HCT116 (cell line): ENCODE results near the gene PLEKHA6. TPM values are rescaled to one million over a fixed set of nuclear protein-coding genes. Genes with fewer than 3 reads are reported as not detected.

Experiments used
- ATAC-seq: fragments of 200-7000 bp; cut with Tn5 transposase; 2 replicates; pipeline ENCODE4 v1.9.1; 2020; ENCODE audit warnings: mild to moderate bottlenecking, moderate library complexity
- BruUV-seq: library from RNA; stranded (reverse); fragments of 400-500 nt; replicated peaks from 2 replicates; lab custom pipeline; 2021; lab: Mats Ljungman, UMichigan
- CTCF ChIA-PET: fragments of 300-600 bp; sonication (Branson Sonifier 250); formaldehyde crosslinking; loops from one replicate; lab custom pipeline; 2021; ENCODE audit warnings: antibody characterized with exemption; lab: Charles Lee
- POLR2A ChIA-PET: fragments of 300-600, 350-600 bp; sonication (Branson Sonifier 250); formaldehyde crosslinking; loops from one replicate; lab custom pipeline; 2021; ENCODE audit warnings: antibody characterized with exemption; lab: Charles Lee
- RAD21 ChIA-PET, 2 experiments: fragments of 300-600 bp; sonication (Branson Sonifier 250); formaldehyde crosslinking; loops; one replicate each; lab custom pipeline; 2023; ENCODE audit warnings: low total read pairs in 2 of 2; ENCODE audit not compliant: uncharacterized antibody in 2 of 2, unreplicated experiment in 2 of 2, low non-redundant PET in 1 of 2; lab: Charles Lee
- DNase-seq: peaks from one replicate; pipeline ENCODE4 v3.0.0-alpha.2; 2010; ENCODE audit warnings: low read depth, low spot score
- H2AFZ ChIP-seq: fragments of 200-600 bp; shearing (Covaris generic), sonication (generic); 2 replicates; pipeline ENCODE4 v1.6.1; 2017; ENCODE audit warnings: low read depth, mixed run types, mixed read lengths, antibody characterized with exemption, low read length; ENCODE audit not compliant: poor library complexity, severe bottlenecking
- H3K27ac ChIP-seq: 2 replicates; pipeline ENCODE4 v1.5.1; 2012; ENCODE audit warnings: low read depth, low read length
- H3K27me3 ChIP-seq: fragments of 200-600 bp; sonication (generic); 2 replicates; pipeline ENCODE4 v1.6.1; 2016; ENCODE audit warnings: mixed run types, low read length, mixed read lengths; ENCODE audit not compliant: insufficient read depth
- H3K36me3 ChIP-seq, 2 experiments: fragments of 200-500 bp in 1 of 2; fragments of 200-600 bp in 1 of 2; sonication (Bioruptor generic) in 1 of 2; sonication (generic) in 1 of 2; 2 replicates each; pipeline versions ENCODE4 v1.5.1 to v1.6.1; 2014 to 2016; ENCODE audit warnings: low read length in 2 of 2, inconsistent platforms in 1 of 2, mixed read lengths in 1 of 2, mixed run types in 1 of 2; ENCODE audit not compliant: insufficient read depth in 2 of 2, control insufficient read depth in 1 of 2
- H3K4me1 ChIP-seq, 2 experiments: fragments of 200-600 bp in 1 of 2; sonication (generic) in 1 of 2; 2 replicates each; pipeline versions ENCODE4 v1.5.1 to v1.6.1; 2012 to 2017; ENCODE audit warnings: low read length in 2 of 2, inconsistent platforms in 1 of 2, mild to moderate bottlenecking in 1 of 2, mixed read lengths in 1 of 2, mixed run types in 1 of 2, moderate library complexity in 1 of 2; ENCODE audit not compliant: insufficient read depth in 2 of 2, control insufficient read depth in 1 of 2
- H3K4me2 ChIP-seq: fragments of 200-600 bp; sonication (generic); 2 replicates; pipeline ENCODE4 v1.6.1; 2017; ENCODE audit warnings: mixed run types, low read length, mixed read lengths
- H3K4me3 ChIP-seq, 2 experiments: fragments of 200-600 bp in 1 of 2; sonication (generic) in 1 of 2; replicated peaks in 1 of 2; 2 replicates each; pipeline ENCODE4 v1.5.1; 2011 to 2016; ENCODE audit warnings: low read length in 2 of 2, control low read depth in 1 of 2, low read depth in 1 of 2, mild to moderate bottlenecking in 1 of 2, mixed read lengths in 1 of 2, mixed run types in 1 of 2
- H3K79me2 ChIP-seq: fragments of 200-600 bp; sonication (generic); 2 replicates; pipeline ENCODE4 v1.6.1; 2017; ENCODE audit warnings: mild to moderate bottlenecking, mixed run types, low read length, moderate library complexity, mixed read lengths; ENCODE audit not compliant: insufficient read depth
- H3K9ac ChIP-seq: fragments of 200-600 bp; sonication (generic); 2 replicates; pipeline ENCODE4 v1.6.1; 2016; ENCODE audit warnings: low read length, mixed read lengths
- H3K9me2 ChIP-seq: fragments of 200-600 bp; sonication (generic), shearing (Covaris generic); 2 replicates; pipeline ENCODE4 v1.6.1; 2017; ENCODE audit warnings: mixed run types, mild to moderate bottlenecking, moderate library complexity; ENCODE audit not compliant: insufficient read depth
- H3K9me3 ChIP-seq, 2 experiments: fragments of 200-500 bp in 1 of 2; fragments of 200-600 bp in 1 of 2; sonication (Bioruptor generic) in 1 of 2; sonication (generic) in 1 of 2; 2 replicates each; pipeline ENCODE4 v1.6.1; 2014 to 2017; ENCODE audit warnings: low read length in 2 of 2, mixed read lengths in 2 of 2, inconsistent platforms in 1 of 2, low read depth in 1 of 2, mild to moderate bottlenecking in 1 of 2, mixed run types in 1 of 2, moderate library complexity in 1 of 2; ENCODE audit not compliant: control insufficient read depth in 1 of 2, insufficient read depth in 1 of 2
- H4K20me1 ChIP-seq: fragments of 200-600 bp; sonication (generic), shearing (Covaris generic); 2 replicates; pipeline ENCODE4 v1.6.1; 2017; ENCODE audit warnings: mixed run types, mild to moderate bottlenecking, moderate library complexity; ENCODE audit not compliant: insufficient read depth
- EGR1 ChIP-seq: IDR thresholded peaks from 2 replicates; pipeline ENCODE4 v1.6.1; 2012; ENCODE audit warnings: low read depth
- EZH2 ChIP-seq: fragments of 200-600 bp; sonication (generic); IDR thresholded peaks from 2 replicates; pipeline ENCODE4 v1.6.1; 2017; ENCODE audit warnings: antibody characterized with exemption, mixed run types
- FOSL1 ChIP-seq: IDR thresholded peaks from 2 replicates; pipeline ENCODE4 v1.6.1; 2012; ENCODE audit warnings: low read depth
- JUND ChIP-seq: IDR thresholded peaks from 2 replicates; pipeline ENCODE4 v1.6.1; 2012
- SIN3A ChIP-seq: IDR thresholded peaks from 2 replicates; pipeline ENCODE4 v1.6.1; 2012; ENCODE audit warnings: low read depth
- SP1 ChIP-seq: IDR thresholded peaks from 2 replicates; pipeline ENCODE4 v1.6.1; 2012; ENCODE audit warnings: low read depth
- SRF ChIP-seq: IDR thresholded peaks from 2 replicates; pipeline ENCODE4 v1.6.1; 2012; ENCODE audit warnings: low read depth
- YY1 ChIP-seq: IDR thresholded peaks from 2 replicates; pipeline ENCODE4 v1.6.1; 2011; ENCODE audit warnings: low read length, low read depth, moderate library complexity, mild to moderate bottlenecking; ENCODE audit not compliant: insufficient replicate concordance; ENCODE audit errors: extremely low read depth
- ZNF274 ChIP-seq: fragments of 200-500 bp; sonication (Bioruptor generic); IDR thresholded peaks from 2 replicates; pipeline ENCODE4 v1.6.1; 2014; ENCODE audit warnings: mild to moderate bottlenecking, low read depth, low read length, inconsistent platforms
- intact Hi-C: fragments of 100-400 bp; cut with micrococcal nuclease; formaldehyde crosslinking; loops from 2 replicates; pipeline ENCODE4 v1.10.0; 2022
- total RNA-seq: library from RNA; stranded (reverse); gene quantifications from one replicate; pipeline ENCODE4 v1.2.1, GENCODE V29; 2021; ENCODE audit not compliant: unreplicated experiment
- TF ChIP-seq, protein P1 (sequence below): IDR thresholded peaks from 2 replicates; pipeline ENCODE4 v1.6.1; 2012
- TF ChIP-seq, protein P2 (sequence below): IDR thresholded peaks from 2 replicates; pipeline ENCODE4 v1.6.1; 2012; ENCODE audit warnings: low read depth
- TF ChIP-seq, protein P3 (sequence below): IDR thresholded peaks from 2 replicates; pipeline ENCODE4 v1.6.1; 2011; ENCODE audit warnings: mild to moderate bottlenecking, low read length, moderate library complexity; ENCODE audit not compliant: insufficient replicate concordance; ENCODE audit errors: extremely low read depth

The PLEKHA6 gene
- total RNA-seq, 1 experiment from 2014 or later, result 13.1 TPM

DNA sequence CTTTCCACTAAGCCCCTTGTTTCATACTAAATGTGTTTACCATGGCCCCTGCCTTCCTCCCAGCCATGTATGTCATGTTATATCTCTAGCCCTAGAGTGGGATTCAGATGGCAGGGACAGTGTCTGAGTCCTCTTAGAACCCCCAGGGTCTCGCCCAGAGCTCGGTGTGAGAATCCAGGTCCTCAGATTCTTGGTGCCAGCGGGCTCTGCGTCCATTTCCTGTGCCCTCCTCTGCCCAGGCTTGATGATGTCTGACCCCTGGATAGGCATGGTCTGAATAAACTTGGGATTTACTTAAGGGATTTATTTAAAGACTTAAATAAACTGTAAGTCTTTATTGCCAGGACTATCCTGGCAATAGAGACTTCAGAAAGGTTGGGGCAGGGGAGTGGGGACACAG lies 157.2 kb downstream of the PLEKHA6 start:
- BruUV-seq, result no TSS peak

More for the DNA sequence above, 157.2 kb downstream of the PLEKHA6 start:
- Histone ChIP-seq H3K36me3 (no peaks in the 10 kb centered on the region), H3K79me2 (0 out of 2 replicates have a peak, but pooled peaks cover 4% of the 10 kb centered on the region), H3K27me3 (no peaks in the 10 kb centered on the region), H3K4me1 (peaks cover 20 to 45% of the 10 kb centered on the region in 2 experiments), H4K20me1 (no peaks in the 10 kb centered on the region), H3K4me3 (no peak overlapping the region), H3K27ac (no peak overlapping the region), H3K9me2 (no peaks in the 10 kb centered on the region), H3K9ac (no peak overlapping the region), H3K4me2 (no peak overlapping the region), H3K9me3 (no peaks in the 10 kb centered on the region), H2AFZ (no peak overlapping the region)
- ATAC-seq (no peak), DNase-seq (no peak)
- ChIA-PET POLR2A (no interaction called here), RAD21 (no interaction called here), CTCF (interaction anchor here (1.8 kb wide), 1 partner anchor 39 kb away, joined by 11 read pairs; no protein-coding TSS in a partner anchor)
- TF ChIP-seq YY1 (no peak), EGR1 (no peak), SP1 (no peak), JUND (no peak), FOSL1 (no peak), ZNF274 (no peak), SIN3A (no peak), EZH2 (no peak), SRF (no peak)
- TF ChIP-seq, protein P1, sequence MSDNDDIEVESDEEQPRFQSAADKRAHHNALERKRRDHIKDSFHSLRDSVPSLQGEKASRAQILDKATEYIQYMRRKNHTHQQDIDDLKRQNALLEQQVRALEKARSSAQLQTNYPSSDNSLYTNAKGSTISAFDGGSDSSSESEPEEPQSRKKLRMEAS, result no peak
- TF ChIP-seq, protein P2, sequence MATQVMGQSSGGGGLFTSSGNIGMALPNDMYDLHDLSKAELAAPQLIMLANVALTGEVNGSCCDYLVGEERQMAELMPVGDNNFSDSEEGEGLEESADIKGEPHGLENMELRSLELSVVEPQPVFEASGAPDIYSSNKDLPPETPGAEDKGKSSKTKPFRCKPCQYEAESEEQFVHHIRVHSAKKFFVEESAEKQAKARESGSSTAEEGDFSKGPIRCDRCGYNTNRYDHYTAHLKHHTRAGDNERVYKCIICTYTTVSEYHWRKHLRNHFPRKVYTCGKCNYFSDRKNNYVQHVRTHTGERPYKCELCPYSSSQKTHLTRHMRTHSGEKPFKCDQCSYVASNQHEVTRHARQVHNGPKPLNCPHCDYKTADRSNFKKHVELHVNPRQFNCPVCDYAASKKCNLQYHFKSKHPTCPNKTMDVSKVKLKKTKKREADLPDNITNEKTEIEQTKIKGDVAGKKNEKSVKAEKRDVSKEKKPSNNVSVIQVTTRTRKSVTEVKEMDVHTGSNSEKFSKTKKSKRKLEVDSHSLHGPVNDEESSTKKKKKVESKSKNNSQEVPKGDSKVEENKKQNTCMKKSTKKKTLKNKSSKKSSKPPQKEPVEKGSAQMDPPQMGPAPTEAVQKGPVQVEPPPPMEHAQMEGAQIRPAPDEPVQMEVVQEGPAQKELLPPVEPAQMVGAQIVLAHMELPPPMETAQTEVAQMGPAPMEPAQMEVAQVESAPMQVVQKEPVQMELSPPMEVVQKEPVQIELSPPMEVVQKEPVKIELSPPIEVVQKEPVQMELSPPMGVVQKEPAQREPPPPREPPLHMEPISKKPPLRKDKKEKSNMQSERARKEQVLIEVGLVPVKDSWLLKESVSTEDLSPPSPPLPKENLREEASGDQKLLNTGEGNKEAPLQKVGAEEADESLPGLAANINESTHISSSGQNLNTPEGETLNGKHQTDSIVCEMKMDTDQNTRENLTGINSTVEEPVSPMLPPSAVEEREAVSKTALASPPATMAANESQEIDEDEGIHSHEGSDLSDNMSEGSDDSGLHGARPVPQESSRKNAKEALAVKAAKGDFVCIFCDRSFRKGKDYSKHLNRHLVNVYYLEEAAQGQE, result no peak
- TF ChIP-seq, protein P3, sequence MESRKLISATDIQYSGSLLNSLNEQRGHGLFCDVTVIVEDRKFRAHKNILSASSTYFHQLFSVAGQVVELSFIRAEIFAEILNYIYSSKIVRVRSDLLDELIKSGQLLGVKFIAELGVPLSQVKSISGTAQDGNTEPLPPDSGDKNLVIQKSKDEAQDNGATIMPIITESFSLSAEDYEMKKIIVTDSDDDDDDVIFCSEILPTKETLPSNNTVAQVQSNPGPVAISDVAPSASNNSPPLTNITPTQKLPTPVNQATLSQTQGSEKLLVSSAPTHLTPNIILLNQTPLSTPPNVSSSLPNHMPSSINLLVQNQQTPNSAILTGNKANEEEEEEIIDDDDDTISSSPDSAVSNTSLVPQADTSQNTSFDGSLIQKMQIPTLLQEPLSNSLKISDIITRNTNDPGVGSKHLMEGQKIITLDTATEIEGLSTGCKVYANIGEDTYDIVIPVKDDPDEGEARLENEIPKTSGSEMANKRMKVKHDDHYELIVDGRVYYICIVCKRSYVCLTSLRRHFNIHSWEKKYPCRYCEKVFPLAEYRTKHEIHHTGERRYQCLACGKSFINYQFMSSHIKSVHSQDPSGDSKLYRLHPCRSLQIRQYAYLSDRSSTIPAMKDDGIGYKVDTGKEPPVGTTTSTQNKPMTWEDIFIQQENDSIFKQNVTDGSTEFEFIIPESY, result no peak
- intact Hi-C loops, result no loop called here
